Activated CD4-positive, CD25-positive, alpha-beta regulatory T cell treated with anti-CD3 and anti-CD28 coated beads, Interleukin-2, amount 50 U/mL, for 24 hours (primary cell): ENCODE results near the gene RPS27.
"Not testable (repeated sequence)": the region's sequence is repeated elsewhere in the genome, so short reads cannot be mapped to it uniquely, and the experiment has no call there.

Experiments used
- ATAC-seq, 2 donors: fragments of 150-1000 bp; cut with Tn5 transposase; one replicate each; pipeline ENCODE4 v1.10.0; 2021; ENCODE audit warnings: mild to moderate bottlenecking in 1 of 2, moderate library complexity in 1 of 2

Gene RPS27

GRCh38 chr1:153962088-153963029 lies 28.2 kb upstream of the RPS27 start:
- no peak for ATAC-seq

DNA sequence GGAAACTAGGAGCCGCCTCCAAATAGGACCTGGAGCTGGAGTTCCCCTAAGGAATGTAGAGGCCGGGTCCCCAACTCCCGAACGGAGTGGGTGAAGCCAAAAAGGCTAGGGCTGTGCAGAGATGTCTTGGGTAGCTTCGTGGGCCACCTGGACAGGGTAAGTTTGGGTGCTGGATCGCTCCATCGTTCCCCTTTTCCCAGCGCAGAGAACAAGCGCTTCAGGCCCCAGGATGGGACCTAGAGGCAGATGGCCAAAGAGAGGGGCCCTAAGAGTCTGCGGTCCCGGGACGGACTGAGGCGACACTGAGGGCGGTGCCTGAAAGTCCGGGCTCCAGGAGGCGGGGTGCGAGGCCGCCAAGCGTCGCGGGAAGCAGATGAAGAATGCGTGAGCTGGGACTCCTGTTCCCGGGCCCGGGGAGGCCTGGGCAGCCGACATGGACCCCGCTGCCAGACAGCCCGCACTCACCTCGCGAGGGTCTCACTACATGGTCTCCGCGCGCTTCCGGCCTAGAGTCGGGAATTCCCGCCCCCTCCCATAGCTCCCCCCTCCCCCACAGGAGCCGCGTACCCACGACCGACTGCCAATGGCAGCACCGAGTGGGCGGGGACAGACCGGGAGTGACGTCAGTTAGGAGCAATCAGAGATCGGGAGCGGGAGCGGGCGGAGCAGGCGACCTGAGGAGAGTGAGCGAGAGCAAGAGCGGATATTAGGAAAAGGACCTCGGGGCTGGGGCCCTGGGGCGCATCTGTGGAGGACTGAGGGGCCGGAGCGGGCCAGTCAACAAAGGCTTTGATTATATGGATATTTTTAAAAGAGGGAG lies 27.3 kb upstream of the RPS27 start, which contains the start of gene SLC39A1:
Gene SLC39A1, minus strand, starts transcription at position 508 of the 820 bp plus-strand sequence. CDS start 822 bp downstream, outside the sequence.
- peak; percentile 55 to 57 for ATAC-seq

- no peak for ATAC-seq
Measured at GRCh38 chr1:153963850-153964331, 26.7 kb upstream of the RPS27 start.

GRCh38 chr1:153967107-153967999 lies 23.2 kb upstream of the RPS27 start, which contains the start of gene CREB3L4:
Gene CREB3L4 (plus strand): TSS chr1:153967902. CDS start chr1:153968526, 624 bp downstream.
- ATAC-seq, result peak; percentile 88 to 91

DNA sequence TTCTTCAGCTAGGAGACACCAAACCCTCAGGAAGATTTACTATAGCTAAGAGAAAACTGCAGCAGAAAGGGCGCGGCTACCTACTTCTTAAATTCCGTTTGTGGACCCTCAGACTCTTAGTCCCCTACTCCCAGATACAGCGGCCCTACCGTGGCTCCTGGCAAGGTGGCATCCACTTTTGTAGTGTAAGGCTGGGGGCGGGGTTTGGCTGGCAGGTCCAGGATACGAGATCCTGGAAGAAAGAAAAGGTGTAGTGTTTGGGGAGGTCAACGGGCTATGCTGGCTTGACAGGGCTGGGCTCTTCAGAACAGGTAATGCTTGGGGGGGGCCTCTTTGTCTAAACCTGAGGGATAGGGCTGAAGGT lies 22.6 kb upstream of the RPS27 start:
- no peak for ATAC-seq

DNA sequence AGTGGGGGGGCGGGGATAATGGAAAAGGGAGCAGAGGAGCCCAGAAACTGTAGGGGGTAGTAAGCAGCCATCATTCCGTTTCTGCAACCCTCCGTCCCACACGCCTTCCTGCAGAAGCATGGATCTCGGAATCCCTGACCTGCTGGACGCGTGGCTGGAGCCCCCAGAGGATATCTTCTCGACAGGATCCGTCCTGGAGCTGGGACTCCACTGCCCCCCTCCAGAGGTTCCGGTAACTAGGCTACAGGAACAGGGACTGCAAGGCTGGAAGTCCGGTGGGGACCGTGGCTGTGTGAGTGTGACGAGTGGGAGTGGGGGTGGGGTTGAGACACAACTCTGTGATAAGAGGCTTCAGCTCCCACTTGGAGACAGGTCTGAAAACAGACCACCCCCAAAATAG lies 22.2 kb upstream of the RPS27 start:
- ATAC-seq, result no peak

GRCh38 chr1:153968972-153969371 lies 21.6 kb upstream of the RPS27 start:
- no peak for ATAC-seq

DNA sequence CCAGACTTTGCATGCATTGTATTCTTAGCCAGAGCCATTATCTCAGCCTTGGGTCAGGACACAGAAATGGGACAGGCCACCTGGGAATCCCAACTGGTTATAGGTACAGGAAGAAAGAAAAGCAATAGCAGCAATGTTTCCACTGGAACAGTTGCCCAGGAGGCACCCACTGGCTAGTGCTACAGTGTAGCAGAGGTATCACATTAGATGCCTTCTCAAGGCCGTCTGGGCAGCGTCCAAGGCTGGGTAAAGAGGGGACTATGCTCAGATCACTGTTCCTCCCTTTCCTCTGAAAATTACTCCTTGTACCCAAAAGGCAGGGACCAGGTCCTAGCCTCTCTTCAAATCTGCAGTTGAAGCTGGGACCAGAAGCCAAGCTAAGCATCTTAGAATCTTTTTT lies 20.2 kb upstream of the RPS27 start:
- no peak for ATAC-seq

DNA sequence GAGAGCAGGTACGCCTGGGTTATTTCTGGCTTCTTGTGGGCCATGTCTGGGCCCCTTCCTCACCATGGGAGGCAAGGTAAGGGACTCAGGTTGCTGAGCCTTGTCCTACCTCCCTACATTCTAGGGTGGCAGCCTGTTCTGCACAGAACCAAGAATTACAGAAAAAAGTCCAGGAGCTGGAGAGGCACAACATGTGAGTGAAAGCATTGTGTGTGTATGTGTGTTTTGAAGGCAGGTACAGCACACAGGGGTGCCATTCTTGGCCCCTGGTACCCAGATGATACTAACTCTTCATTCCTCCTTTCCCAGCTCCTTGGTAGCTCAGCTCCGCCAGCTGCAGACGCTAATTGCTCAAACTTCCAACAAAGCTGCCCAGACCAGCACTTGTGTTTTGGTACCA lies 17.5 kb upstream of the RPS27 start:
- ATAC-seq, result no peak

- no peak for ATAC-seq
Measured at GRCh38 chr1:153973525-153973924, 17.0 kb upstream of the RPS27 start.

- peak in 1 of 2 donors; percentile 2 for ATAC-seq
Measured at GRCh38 chr1:153976819-153977249, 13.7 kb upstream of the RPS27 start.

GRCh38 chr1:153977250-153978240 lies 13.0 kb upstream of the RPS27 start, which contains the start of gene JTB:
Gene JTB (minus strand): TSS chr1:153977674. CDS start chr1:153977252, 422 bp downstream.
- ATAC-seq, result peak; percentile 96

GRCh38 chr1:153978274-153978909 lies 12.2 kb upstream of the RPS27 start:
- no peak for ATAC-seq

DNA sequence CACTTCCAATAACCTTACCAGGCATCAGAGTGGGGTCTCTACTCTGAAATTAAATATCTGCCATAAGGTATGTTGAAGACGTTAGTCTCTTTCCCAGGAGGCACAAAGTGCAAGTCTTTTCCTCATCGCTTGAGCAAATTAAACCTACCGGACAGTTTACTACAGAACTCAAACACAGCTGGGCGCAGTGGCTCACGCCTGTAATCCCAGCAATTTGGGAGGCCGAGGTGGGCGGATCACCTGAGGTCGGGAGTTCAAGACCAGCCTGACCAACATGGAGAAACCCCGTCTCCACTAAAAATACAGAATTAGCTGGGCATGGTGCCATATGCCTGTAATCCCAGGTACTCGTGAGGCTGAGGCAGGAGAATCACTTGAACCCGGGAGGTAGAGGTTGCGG lies 11.5 kb upstream of the RPS27 start:
- ATAC-seq, result not testable (repeated sequence)

- ATAC-seq, result not testable (repeated sequence)
Measured at GRCh38 chr1:153981735-153982134, 8.8 kb upstream of the RPS27 start.

- ATAC-seq, result no peak
Measured at GRCh38 chr1:153984123-153984894, 6.3 kb upstream of the RPS27 start.

GRCh38 chr1:153985341-153985912 lies 5.1 kb upstream of the RPS27 start:
- ATAC-seq, result peak; percentile 67 to 75

- no peak for ATAC-seq
Measured at GRCh38 chr1:153985941-153986761, 4.4 kb upstream of the RPS27 start, which contains the start of gene RAB13. Gene RAB13 (minus strand): TSS chr1:153986339. CDS start chr1:153986236, 103 bp downstream.
